Occipital lobe (tissue), 3 donors: ENCODE measurements around the gene AP1M1. TPM values are rescaled to one million over a fixed set of nuclear protein-coding genes. Genes with fewer than 3 reads are reported as not detected.

Source experiments
- DNase-seq: peaks from one replicate; lab custom pipeline; 2025; lab: John Stamatoyannopoulos, UW
- small RNA-seq: library from RNA; depleted of rRNA; stranded (forward); fragments of <200 nt; gene quantifications from one replicate; pipeline ENCODE3, GENCODE V24; 2014
- total RNA-seq: library from RNA; depleted of rRNA; stranded (reverse); fragments of >200 nt; gene quantifications from one replicate; pipeline ENCODE4 v1.2.3, GENCODE V29; 2014

Gene AP1M1
- total RNA-seq, 1 donor from 2014 or later = 42.9 TPM

DNA sequence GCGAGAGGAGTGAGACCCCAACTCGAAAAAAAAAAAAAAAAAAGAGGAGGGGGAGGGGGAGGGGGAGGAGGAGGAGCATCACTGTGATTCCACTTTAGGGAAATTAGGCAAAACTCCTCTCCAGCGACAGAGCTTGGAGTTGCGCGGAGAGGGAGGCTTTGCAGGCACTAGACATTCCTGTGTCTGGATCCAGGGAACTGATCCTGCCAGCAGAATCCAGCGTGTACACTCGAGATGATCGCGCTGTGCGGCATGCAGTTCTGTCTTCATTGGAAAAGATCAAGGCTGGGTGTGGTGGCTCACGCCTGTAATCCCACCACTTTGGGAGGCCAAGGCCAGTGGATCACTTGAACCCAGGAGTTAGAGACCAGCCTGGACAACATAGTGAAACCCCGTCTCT is 97.3 kb downstream of the AP1M1 start:
- DNase-seq = no peak

Small RNAs within 50 kb of the gene (small RNA-seq; reads per million reads assigned to genes)
- gene RF00017 = not detected

Other genes starting within 250 kb of the AP1M1 start
- not detected for gene OR10H4, start 248.9 kb upstream of the AP1M1 start, total RNA-seq
- gene TPM4, start 121.4 kb upstream of the AP1M1 start, total RNA-seq = 94.8 TPM
- gene RAB8A, start 86.0 kb upstream of the AP1M1 start, total RNA-seq = 33.7 TPM
- gene HSH2D, start 54.2 kb upstream of the AP1M1 start, total RNA-seq = not detected
- gene CIB3, start 24.4 kb upstream of the AP1M1 start, total RNA-seq = not detected
- gene FAM32A, start 12.5 kb upstream of the AP1M1 start, total RNA-seq = 89.1 TPM
- 3.1 TPM for gene KLF2, start 126.9 kb downstream of the AP1M1 start, total RNA-seq